Left lobe of liver (tissue), 2 donors: ENCODE results near the gene ZBTB39. TPM values are rescaled to one million over a fixed set of nuclear protein-coding genes. Genes with fewer than 3 reads are reported as not detected.
"Not testable (repeated sequence)": the region's sequence is repeated elsewhere in the genome, so short reads cannot be mapped to it uniquely, and the experiment has no call there.

Experiments used
- ATAC-seq: fragments of 200-7000 bp; cut with Tn5 transposase; one replicate; pipeline ENCODE4 v1.9.1; 2020; ENCODE audit warnings: mild to moderate bottlenecking, moderate library complexity
- DNase-seq: peaks from one replicate; pipeline ENCODE4 v3.0.0-alpha.2; 2020; ENCODE audit warnings: low spot score
- total RNA-seq: library from RNA; stranded (reverse); gene quantifications from one replicate; pipeline ENCODE4 v1.2.1, GENCODE V29; 2021
- donor health status: DM: no; HTN: no; CAD: no; lungs with moderate emphysema.
- donor health status: DM: no; HTN: yes; CAD: no.

Gene ZBTB39
- total RNA-seq, 1 donor from 2014 or later = 3.5 TPM

DNA sequence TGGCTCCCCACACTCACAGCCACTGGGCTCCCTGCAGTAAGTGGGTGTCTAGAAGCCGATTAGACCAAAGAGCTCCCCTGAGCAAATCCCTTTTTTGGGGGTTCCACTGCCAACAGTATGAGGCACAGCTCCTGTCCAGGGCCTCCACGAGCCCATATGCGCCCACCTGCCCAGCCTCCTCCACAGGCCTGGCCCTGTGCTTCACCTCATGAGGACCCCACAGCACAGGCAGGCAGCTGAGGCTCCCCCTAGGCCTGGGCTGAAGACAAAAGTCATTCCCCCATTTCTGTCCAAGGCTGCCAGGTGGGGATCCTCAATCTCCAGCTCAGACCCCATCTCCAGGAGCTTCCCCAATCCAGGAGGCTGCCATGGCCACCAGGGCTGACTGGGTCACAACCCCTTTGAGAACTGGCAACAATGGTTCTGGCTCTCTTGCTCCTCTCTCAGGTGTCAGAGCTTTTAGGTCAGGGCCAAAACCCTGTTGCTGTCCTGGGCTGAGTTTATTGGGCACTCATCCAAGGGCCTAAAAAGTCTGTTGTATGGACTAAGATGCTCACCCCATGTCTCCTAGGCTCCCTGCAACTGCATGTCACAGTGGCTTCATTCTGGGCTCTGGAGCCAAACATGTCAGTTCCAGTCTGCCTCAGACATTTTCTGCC lies 23.6 kb downstream of the ZBTB39 start:
- not testable (repeated sequence) for ATAC-seq, DNase-seq

DNA sequence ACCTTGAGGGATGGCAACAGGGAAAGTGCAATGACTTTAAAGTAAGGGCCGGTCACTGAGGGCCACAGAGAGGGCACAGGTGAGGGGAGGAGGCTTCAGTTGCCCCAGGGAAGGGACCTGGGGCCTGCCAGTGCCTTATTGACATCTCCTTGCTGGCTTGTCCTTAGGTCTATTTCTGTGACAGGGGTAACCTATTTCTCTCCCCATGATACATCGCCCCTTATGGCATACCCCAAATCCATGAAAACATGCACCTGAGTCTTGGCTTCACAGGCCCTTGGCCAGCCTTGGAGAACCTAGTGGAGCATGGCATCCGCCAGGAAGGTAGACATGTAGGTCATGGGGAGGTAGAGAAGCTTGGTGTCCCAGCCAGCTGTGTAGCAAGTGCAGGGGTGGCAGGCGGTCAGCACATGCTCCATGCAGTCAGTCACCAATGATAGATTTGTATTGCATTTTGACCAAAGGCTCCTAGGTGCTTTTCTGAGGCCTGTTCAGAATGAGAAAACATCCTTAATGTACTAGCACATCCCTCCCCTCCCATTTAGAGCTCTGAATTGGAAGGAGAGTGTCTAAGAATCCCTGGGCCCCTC lies 25.3 kb downstream of the ZBTB39 start:
- ATAC-seq = no peak
- DNase-seq = no peak

GRCh38 chr12:56980268-56980667 lies 26.1 kb downstream of the ZBTB39 start:
- ATAC-seq = no peak
- DNase-seq = no peak

DNA sequence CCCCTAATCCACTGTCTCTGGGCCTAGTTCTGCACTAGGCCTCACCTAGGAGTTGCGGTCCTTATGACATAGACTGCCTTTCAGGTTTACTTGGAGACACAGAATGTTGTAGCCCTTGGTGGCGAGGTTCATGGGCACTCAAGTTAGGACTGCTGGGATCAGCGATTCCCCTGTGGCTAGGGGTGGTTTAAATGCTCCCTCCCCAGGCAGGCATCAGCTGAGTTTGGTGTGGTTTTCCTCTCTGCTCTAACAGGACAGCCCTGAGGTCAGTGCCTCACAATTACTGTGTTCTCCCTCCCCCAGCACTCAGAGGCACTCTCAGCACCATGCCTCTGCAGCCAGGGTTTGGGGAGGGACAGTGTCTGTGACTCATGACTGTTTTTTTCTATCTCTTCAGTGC lies 26.7 kb downstream of the ZBTB39 start:
- no peak for DNase-seq
- no peak for ATAC-seq

DNA sequence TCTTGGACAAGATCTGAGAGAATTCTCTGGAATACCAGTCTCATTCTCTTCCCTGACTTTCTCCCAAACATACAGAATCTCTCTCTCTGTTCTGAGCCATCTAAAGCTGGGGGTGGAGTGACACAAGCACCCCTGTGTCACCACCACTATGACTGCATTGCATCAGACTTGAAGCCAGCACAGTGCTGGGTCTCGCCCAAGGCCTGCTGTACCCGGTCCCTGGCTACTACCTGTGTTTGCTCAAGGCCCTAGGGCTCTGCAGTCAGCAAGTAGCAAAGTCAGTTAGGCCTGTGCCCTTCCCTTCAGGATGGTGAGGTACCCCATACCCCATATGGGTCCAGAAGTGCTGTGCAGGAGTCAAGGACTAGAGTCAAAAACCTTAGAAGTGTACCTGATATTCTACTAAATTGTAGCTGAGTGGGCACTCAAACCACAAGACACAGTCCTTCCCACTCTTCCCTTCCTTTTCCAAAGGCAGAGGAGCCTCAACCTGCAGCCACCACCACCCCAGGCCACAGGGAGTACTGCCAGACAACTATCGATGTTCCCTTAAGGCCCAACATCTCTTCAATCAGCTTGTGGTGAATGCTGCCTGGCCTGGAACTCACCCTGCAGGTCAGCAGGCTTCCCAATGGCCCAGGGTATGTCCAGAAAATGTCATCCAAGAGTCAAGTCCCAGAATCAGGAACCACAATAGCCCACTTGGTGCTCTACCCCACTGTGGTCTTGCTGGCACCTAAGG lies 27.8 kb downstream of the ZBTB39 start:
- ATAC-seq (peak; percentile 98), DNase-seq (peak; percentile 87)

DNA sequence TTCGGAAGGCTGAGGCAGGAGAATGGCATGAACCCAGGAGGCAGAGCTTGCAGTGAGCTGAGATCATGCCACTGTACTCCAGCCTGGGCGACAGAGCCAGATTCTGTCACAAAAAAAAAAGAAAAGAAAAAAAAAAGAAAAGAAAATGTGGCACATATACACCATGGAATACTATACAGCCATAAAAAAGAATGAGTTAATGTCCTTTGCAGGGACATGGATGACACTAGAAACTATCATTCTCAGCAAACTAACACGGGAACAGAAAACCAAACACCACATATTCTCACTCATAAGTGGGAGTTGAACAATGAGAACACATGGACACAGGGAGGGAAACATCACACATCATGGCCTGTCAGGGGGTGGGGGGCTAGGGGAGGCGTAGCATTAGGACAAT lies 29.0 kb downstream of the ZBTB39 start:
- not testable (repeated sequence) for DNase-seq, ATAC-seq

DNA sequence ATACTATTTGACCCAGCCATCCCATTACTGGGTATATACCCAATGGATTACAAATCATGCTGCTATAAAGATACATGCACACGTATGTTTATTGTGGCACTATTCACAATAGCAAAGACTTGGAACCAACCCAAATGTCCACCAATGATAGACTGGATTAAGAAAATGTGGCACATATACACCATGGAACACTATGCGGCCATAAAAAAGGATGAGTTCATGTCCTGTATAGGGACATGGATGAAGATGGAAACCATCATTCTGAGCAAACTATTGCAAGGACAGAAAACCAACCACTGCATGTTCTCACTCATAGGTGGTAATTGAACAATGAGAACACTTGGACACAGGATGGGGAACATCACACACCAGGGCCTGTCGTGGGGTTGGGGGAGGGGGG lies 32.1 kb downstream of the ZBTB39 start:
- ATAC-seq, DNase-seq: not testable (repeated sequence)

DNA sequence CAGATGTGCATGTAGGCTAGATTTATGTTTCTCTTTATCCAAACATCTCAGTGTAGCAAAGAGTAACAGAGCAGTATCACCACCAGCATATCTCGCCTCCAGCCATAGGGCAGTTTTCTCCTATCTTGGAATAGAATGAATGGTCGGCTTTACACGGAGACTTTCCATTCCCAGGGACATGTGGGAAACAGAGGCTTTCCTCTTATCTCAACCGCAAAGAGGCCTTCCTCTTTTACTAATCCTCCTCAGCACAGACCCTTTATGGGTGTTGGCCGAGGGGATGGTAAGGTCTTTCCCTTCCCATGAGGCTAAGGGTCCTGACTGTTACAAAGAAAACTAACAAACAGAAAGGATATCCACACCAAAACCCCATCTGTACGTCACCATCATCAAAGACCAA lies 37.4 kb downstream of the ZBTB39 start:
- not testable (repeated sequence) for ATAC-seq, DNase-seq

- ATAC-seq, DNase-seq: not testable (repeated sequence)
Observed at GRCh38 chr12:56965997-56966642, 40.2 kb downstream of the ZBTB39 start.

- not testable (repeated sequence) for ATAC-seq, DNase-seq
Observed at GRCh38 chr12:56965124-56965523, 41.2 kb downstream of the ZBTB39 start.

DNA sequence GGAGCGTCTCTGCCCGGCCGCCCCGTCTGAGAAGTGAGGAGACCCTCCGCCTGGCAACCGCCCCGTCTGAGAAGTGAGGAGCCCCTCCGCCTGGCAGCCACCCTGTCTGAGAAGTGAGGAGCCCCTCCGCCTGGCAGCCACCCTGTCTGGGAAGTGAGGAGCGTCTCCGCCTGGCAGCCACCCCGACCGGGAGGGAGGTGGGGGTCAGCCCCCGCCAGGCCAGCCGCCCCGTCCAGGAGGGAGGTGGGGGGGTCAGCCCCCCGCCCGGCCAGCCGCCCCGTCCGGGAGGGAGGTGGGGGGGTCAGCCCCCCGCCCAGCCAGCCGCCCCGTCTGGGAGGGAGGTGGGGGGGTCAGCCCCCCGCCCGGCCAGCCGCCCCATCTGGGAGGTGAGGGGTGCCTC lies 42.8 kb downstream of the ZBTB39 start:
- DNase-seq, ATAC-seq: not testable (repeated sequence)

DNA sequence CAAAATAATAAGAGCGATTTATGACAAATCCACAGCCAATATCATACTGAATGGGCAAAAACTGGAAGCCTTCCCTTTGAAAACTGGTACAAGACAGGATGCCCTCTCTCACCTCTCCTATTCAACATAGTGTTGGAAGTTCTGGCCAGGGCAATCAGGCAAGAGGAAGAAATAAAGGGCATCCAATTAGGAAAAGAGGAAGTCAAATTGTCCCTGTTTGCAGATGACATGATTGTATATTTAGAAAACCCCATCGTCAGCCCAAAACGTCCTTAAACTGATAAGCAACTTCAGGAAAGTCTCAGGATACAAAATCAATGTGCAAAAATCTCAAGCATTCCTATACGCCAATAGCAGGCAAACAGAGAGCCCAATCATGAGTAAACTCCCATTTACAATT lies 44.1 kb downstream of the ZBTB39 start:
- DNase-seq, ATAC-seq: not testable (repeated sequence)

DNA sequence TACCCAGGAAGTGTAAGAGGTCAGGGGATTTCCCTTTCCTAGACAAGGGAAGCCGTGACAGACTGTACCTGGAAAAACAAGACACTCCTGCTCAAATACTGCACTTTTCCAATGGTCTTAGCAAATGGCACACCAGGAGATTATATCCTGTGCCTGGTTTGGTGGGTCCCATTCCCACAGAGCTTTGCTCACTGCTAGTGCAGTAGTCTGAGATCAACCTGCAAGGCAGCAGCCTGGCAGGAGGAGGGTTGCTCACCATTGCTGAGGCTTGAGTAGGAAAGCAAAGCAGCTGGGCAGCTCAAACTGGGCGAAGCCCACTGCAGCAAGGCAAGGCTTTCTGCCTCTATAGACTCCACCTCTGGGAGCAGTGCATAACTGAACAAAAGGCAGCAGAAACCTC lies 47.9 kb downstream of the ZBTB39 start:
- ATAC-seq = no peak
- no peak for DNase-seq

- ATAC-seq (peak; percentile 80), DNase-seq (peak; percentile 80)
Observed at GRCh38 chr12:56957229-56958052, 48.9 kb downstream of the ZBTB39 start, which contains the start of gene RDH16. Gene RDH16 (minus strand): TSS chr12:56957608. CDS start chr12:56957462, 146 bp downstream.

DNA sequence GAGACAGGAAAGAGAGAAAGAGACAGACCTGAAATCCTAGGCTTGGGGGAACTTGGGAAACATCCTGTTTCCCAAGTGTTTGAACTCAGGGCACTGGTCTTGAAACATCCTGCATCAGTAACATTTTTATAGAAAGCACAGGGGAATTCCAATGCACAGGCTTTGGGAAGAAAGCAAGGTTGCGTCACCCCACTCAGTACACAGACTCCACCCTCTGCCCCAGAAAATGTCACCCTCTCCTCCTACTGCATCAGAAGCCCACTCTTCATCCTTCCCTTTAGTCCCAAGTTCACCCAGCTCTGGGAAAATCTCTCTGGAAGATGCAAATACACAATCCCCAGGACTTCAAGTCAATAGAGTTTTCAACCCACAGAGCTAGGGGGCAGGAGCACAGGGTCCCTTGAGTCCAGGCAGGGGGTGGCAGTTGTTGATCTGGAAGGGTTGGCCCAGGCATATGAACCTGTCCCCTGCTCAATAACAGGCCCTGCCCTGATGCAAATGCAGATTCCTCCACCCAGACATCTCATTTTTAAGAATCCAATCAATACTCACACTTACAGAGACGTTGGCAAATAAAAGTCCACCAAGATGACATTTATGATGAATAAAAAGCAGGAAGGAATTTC lies 50.6 kb downstream of the ZBTB39 start:
- ATAC-seq = peak; percentile 55
- DNase-seq = no peak

DNA sequence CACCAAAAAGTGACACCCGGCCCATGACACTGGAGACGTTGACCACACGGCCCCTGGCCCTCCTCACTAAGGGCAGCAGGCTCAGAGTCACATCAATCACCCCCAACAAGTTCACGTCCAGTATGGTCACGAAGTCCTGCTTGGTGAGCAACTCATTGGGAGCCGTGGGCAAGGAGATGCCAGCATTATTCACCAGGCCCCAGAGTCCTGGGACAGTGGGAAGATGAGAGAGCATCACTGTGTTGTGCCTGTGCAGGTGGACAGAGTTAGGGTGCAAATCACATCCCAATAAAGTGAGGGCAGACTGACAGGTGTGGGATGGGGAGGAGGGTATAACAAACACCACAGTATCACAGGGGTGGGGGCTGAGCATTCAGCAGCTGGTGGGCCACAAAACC lies 51.4 kb downstream of the ZBTB39 start:
- DNase-seq (no peak), ATAC-seq (no peak)

GRCh38 chr12:56954057-56954957 lies 52.0 kb downstream of the ZBTB39 start:
- DNase-seq = no peak
- ATAC-seq = no peak

- no peak for DNase-seq
Observed at GRCh38 chr12:56953314-56953713, 53.0 kb downstream of the ZBTB39 start.

More at GRCh38 chr12:56953314-56953713, 53.0 kb downstream of the ZBTB39 start:
- no peak for ATAC-seq
